HepG2 (cell line): Measurements from ENCODE around the gene TCF12. TPM values are rescaled to one million over a fixed set of nuclear protein-coding genes. Genes with fewer than 3 reads are reported as not detected.

Source experiments
- ATAC-seq: fragments of 200-7000 bp; cut with Tn5 transposase; 3 replicates; pipeline ENCODE4 v1.9.1; 2020; ENCODE audit warnings: mild to moderate bottlenecking, moderate library complexity
- BruUV-seq: library from RNA; stranded (reverse); fragments of 400-500 nt; replicated peaks from 2 replicates; lab custom pipeline; 2021; lab: Mats Ljungman, UMichigan
- CTCF ChIA-PET: fragments of 300-600 bp; formaldehyde crosslinking; extraction: SDS; loops from one replicate; lab custom pipeline; 2021; ENCODE audit warnings: low total read pairs, inconsistent platforms, low intra/inter-chr PET ratio; lab: Yijun Ruan, JAX
- POLR2A ChIA-PET: fragments of 350-600 bp; sonication (Branson Sonifier 250); formaldehyde crosslinking; loops from one replicate; lab custom pipeline; 2020; ENCODE audit warnings: antibody characterized with exemption, inconsistent platforms; lab: Yijun Ruan, JAX
- DNase-seq: peaks from one replicate; pipeline ENCODE4 v3.0.0-alpha.2; 2015; ENCODE audit warnings: low spot score
- FAIRE-seq: peaks from 3 replicates; lab custom pipeline; 2011; peaks lifted over from hg19 to GRCh38; lab: Jason Lieb, UNC
- H2AFZ ChIP-seq: one replicate; pipeline ENCODE4 v1.6.1; 2011; ENCODE audit warnings: low read length, inconsistent platforms
- H3K27ac ChIP-seq: fragments of 300-600 bp; 3 replicates; pipeline ENCODE4 v1.8.0; 2011; ENCODE audit warnings: mixed run types, mild to moderate bottlenecking, mixed read lengths, low read length, inconsistent platforms; ENCODE audit not compliant: insufficient read depth; ENCODE audit errors: extremely low read length
- H3K27me3 ChIP-seq, 2 experiments: fragments of 200-600 bp in 1 of 2; 2 replicates in 1 of 2; 3 replicates in 1 of 2; pipeline versions ENCODE4 v1.6.0 to v1.8.0; 2011; ENCODE audit warnings: low read length in 2 of 2, mild to moderate bottlenecking in 2 of 2, moderate library complexity in 2 of 2, inconsistent platforms in 1 of 2; ENCODE audit not compliant: insufficient read depth in 2 of 2, control insufficient read depth in 1 of 2
- H3K36me3 ChIP-seq, 2 experiments: fragments of 200-600 bp in 1 of 2; replicated peaks in 1 of 2; 2 replicates in 1 of 2; 3 replicates in 1 of 2; pipeline versions ENCODE4 v1.5.1 to v1.8.0; 2011; ENCODE audit warnings: low read length in 2 of 2, inconsistent platforms in 1 of 2; ENCODE audit not compliant: insufficient read depth in 2 of 2, control insufficient read depth in 1 of 2
- H3K4me1 ChIP-seq: 2 replicates; pipeline ENCODE4 v1.5.1; 2012; ENCODE audit warnings: low read length, inconsistent platforms; ENCODE audit not compliant: insufficient read depth
- H3K4me2 ChIP-seq: 2 replicates; pipeline ENCODE4 v1.6.0; 2011; ENCODE audit warnings: low read depth, low read length, inconsistent platforms
- H3K4me3 ChIP-seq, 3 experiments: fragments of 200-600 bp in 1 of 3; sonication (generic), shearing (Covaris generic) in 1 of 3; replicated peaks in 1 of 3; 2 replicates each; pipeline ENCODE4 v1.5.1; 2011 to 2016; ENCODE audit warnings: low read length in 3 of 3, inconsistent platforms in 2 of 3, low read depth in 2 of 3, mild to moderate bottlenecking in 2 of 3, control low read depth in 1 of 3, mixed read lengths in 1 of 3; ENCODE audit not compliant: insufficient read depth in 1 of 3
- H3K79me2 ChIP-seq: one replicate; pipeline ENCODE4 v1.6.1; 2011; ENCODE audit warnings: low read length, inconsistent platforms; ENCODE audit not compliant: insufficient read depth
- H3K9ac ChIP-seq: 2 replicates; pipeline ENCODE4 v1.6.0; 2011; ENCODE audit warnings: mild to moderate bottlenecking, low read depth, low read length, inconsistent platforms; ENCODE audit not compliant: insufficient read depth
- H3K9me3 ChIP-seq: 2 replicates; pipeline ENCODE4 v1.5.1; 2012; ENCODE audit warnings: mild to moderate bottlenecking, low read length
- H4K20me1 ChIP-seq: 2 replicates; pipeline ENCODE4 v1.6.0; 2011; ENCODE audit warnings: inconsistent platforms, mild to moderate bottlenecking, low read length, moderate library complexity; ENCODE audit not compliant: insufficient read depth
- DNMT3B ChIP-seq: conservative IDR thresholded peaks from 2 replicates; pipeline ENCODE4 v1.6.1; 2016; ENCODE audit warnings: missing biosample characterization, control low read depth
- E2F5 ChIP-seq: sonication (generic); formaldehyde crosslinking; conservative IDR thresholded peaks from 2 replicates; pipeline ENCODE4 v1.4.0; 2020; ENCODE audit warnings: missing genetic modification reagents
- FOXP4 ChIP-seq: sonication (generic); formaldehyde crosslinking; IDR thresholded peaks from 2 replicates; pipeline ENCODE4 v1.4.0; 2020; ENCODE audit warnings: missing genetic modification reagents
- HMGA1 ChIP-seq: sonication (generic); formaldehyde crosslinking; conservative IDR thresholded peaks from 2 replicates; pipeline ENCODE4 v1.4.0; 2020; ENCODE audit warnings: missing genetic modification reagents
- JUN ChIP-seq: sonication (generic); formaldehyde crosslinking; IDR thresholded peaks from 2 replicates; pipeline ENCODE4 v1.4.0; 2020; ENCODE audit warnings: mild to moderate bottlenecking, missing genetic modification reagents
- MBNL3 ChIP-seq: fragments of 250-450 bp; sonication (Bioruptor Pico); conservative IDR thresholded peaks from 2 replicates; pipeline ENCODE4 v1.8.0; 2022; ENCODE audit warnings: mild to moderate bottlenecking, inconsistent platforms
- NFYC ChIP-seq: IDR thresholded peaks from 2 replicates; pipeline ENCODE4 v1.6.1; 2016; ENCODE audit warnings: missing genetic modification reagents, missing compliant biosample characterization
- NR2C2 ChIP-seq: sonication (generic); formaldehyde crosslinking; IDR thresholded peaks from 2 replicates; pipeline ENCODE4 v1.4.0; 2020; ENCODE audit warnings: missing genetic modification reagents, mild to moderate bottlenecking, moderate library complexity, borderline replicate concordance
- PHF20 ChIP-seq: sonication (generic); formaldehyde crosslinking; IDR thresholded peaks from 2 replicates; pipeline ENCODE4 v1.5.0; 2020; ENCODE audit warnings: mild to moderate bottlenecking, missing genetic modification reagents
- RXRB ChIP-seq: IDR thresholded peaks from 2 replicates; pipeline ENCODE4 v1.6.1; 2016; ENCODE audit warnings: borderline replicate concordance, missing genetic modification reagents, missing compliant biosample characterization
- SMARCE1 ChIP-seq: fragments of 450-650 bp; IDR thresholded peaks from 2 replicates; pipeline ENCODE4 v1.6.1; 2017; ENCODE audit warnings: borderline replicate concordance
- ZFYVE20 ChIP-seq: sonication (generic); formaldehyde crosslinking; IDR thresholded peaks from 2 replicates; pipeline ENCODE4 v1.8.0; 2023; ENCODE audit warnings: low read depth, mild to moderate bottlenecking, moderate library complexity, missing genetic modification reagents, borderline replicate concordance
- ZNF230 ChIP-seq: sonication (generic); formaldehyde crosslinking; IDR thresholded peaks from 2 replicates; pipeline ENCODE4 v1.4.0; 2020; ENCODE audit warnings: mild to moderate bottlenecking, missing genetic modification reagents
- ZNF296 ChIP-seq: sonication (generic); formaldehyde crosslinking; conservative IDR thresholded peaks from 2 replicates; pipeline ENCODE4 v1.5.0; 2020; ENCODE audit warnings: mild to moderate bottlenecking, missing genetic modification reagents
- ZNF558 ChIP-seq: sonication (generic); formaldehyde crosslinking; IDR thresholded peaks from 2 replicates; pipeline ENCODE4 v1.9.0; 2022; ENCODE audit warnings: mild to moderate bottlenecking, missing genetic modification reagents, borderline replicate concordance
- ZNF572 ChIP-seq: sonication (generic); formaldehyde crosslinking; IDR thresholded peaks from 2 replicates; pipeline ENCODE4 v1.5.1; 2020; ENCODE audit warnings: mild to moderate bottlenecking, missing genetic modification reagents
- WGBS: methylation state at CpG from one replicate; pipeline ENCODE4 v1.1.6; 2017; ENCODE audit warnings: low lambda C conversion rate; 5-methylcytosine and 5-hydroxymethylcytosine counted together
- in situ Hi-C: cut with HindIII; loops from 2 replicates; pipeline ENCODE4 v1.10.0; 2017; ENCODE audit warnings: low pct_unique_long_range_greater_than_20kb; ENCODE audit not compliant: extremely low pct_ligation_motif_present
- intact Hi-C: fragments of 100-400 bp; cut with micrococcal nuclease; formaldehyde crosslinking; loops from one replicate; pipeline ENCODE4 v1.10.0; 2022; ENCODE audit not compliant: unreplicated experiment
- polyA plus RNA-seq, 8 experiments: library from polyadenylated mRNA; depleted of rRNA in 3 of 8; stranded (reverse) in 7 of 8; unstranded in 1 of 8; fragments of >200 nt; fragmentation: Illumina TruSeq in 4 of 8; extraction: Trizol in 4 of 8; gene quantifications; 2 replicates each; pipeline versions ENCODE4 v1.2.1 to v1.2.3, GENCODE V29; 2011 to 2016; ENCODE audit warnings: low read depth in 4 of 8, missing spikeins in 1 of 8, mixed read lengths in 1 of 8; ENCODE audit not compliant: insufficient read depth in 1 of 8
- total RNA-seq, 5 experiments: library from RNA; depleted of rRNA; stranded (reverse); fragments of >200 nt; fragmentation: Illumina TruSeq; extraction: Trizol; gene quantifications; 2 replicates each; pipeline ENCODE4 v1.2.3, GENCODE V29; 2016; ENCODE audit warnings: low read depth in 1 of 5
- TF ChIP-seq, protein P1 (sequence below): sonication (generic); formaldehyde crosslinking; IDR thresholded peaks from 2 replicates; pipeline ENCODE4 v1.4.0; 2020; ENCODE audit warnings: missing genetic modification reagents
- TF ChIP-seq, protein P2 (sequence below): sonication (generic); formaldehyde crosslinking; conservative IDR thresholded peaks from 2 replicates; pipeline ENCODE4 v1.4.0; 2020; ENCODE audit warnings: missing genetic modification reagents

The TCF12 gene
- total and polyA plus RNA-seq, 2 of the 13 experiments (the other 11 are each of a cell fraction or from before 2014, with no cell fraction given) = 48.6 to 51.1 TPM

GRCh38 chr15:57223887-57224286 lies 305.4 kb downstream of the TCF12 start (continued):
- TF ChIP-seq, protein P1, sequence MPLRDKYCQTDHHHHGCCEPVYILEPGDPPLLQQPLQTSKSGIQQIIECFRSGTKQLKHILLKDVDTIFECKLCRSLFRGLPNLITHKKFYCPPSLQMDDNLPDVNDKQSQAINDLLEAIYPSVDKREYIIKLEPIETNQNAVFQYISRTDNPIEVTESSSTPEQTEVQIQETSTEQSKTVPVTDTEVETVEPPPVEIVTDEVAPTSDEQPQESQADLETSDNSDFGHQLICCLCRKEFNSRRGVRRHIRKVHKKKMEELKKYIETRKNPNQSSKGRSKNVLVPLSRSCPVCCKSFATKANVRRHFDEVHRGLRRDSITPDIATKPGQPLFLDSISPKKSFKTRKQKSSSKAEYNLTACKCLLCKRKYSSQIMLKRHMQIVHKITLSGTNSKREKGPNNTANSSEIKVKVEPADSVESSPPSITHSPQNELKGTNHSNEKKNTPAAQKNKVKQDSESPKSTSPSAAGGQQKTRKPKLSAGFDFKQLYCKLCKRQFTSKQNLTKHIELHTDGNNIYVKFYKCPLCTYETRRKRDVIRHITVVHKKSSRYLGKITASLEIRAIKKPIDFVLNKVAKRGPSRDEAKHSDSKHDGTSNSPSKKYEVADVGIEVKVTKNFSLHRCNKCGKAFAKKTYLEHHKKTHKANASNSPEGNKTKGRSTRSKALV = no peak
- no peak for TF ChIP-seq NR2C2 (CRISPR knock-in tag)
- no peak for TF ChIP-seq ZNF296 (CRISPR knock-in tag)
- no peak for TF ChIP-seq DNMT3B

DNA sequence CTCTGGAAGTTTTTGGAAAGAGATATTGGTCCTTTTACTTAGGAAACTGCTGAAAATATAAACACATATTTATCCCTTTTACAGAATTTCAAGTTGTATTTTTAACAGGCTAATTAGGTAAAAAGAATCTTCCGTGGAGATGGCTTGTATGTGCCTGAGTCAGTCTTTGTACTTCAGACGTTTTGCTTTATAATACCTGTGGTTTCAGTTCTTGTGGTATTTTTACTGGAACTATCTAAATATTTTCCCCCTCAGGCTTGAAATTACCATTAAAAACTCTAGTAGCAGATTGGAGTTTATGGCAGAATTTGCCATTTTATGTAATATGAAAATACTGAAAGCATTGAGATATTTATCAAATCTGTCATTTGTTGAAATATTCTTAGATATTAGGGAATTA lies 306.2 kb downstream of the TCF12 start:
- Histone ChIP-seq H3K4me2 (no peak overlapping the region), H2AFZ (no peak overlapping the region), H3K4me1 (peaks cover 7% of the 10 kb centered on the region; the same call in 1 of the 2 replicates), H3K27ac (no peak overlapping the region), H4K20me1 (no peaks in the 10 kb centered on the region), H3K79me2 (no peaks in the 10 kb centered on the region), H3K27me3 (no peaks in the 10 kb centered on the region), H3K9me3 (no peaks in the 10 kb centered on the region), H3K4me3 (no peak overlapping the region), H3K36me3 (no peaks in the 10 kb centered on the region), H3K9ac (no peak overlapping the region)
- in situ Hi-C loops (no loop called here), intact Hi-C loops (no loop called here)
- ATAC-seq (no peak), DNase-seq (no peak), FAIRE-seq (no peak)
- no TSS peak for BruUV-seq
- 90% methylated on average over 2 of the region's 2 CpGs for WGBS
- CTCF ChIA-PET = no interaction called here
- POLR2A ChIA-PET = no interaction called here
- TF ChIP-seq NFYC (CRISPR knock-in tag) = no peak
- TF ChIP-seq PHF20 (CRISPR knock-in tag) = no peak
- TF ChIP-seq ZNF572 (CRISPR knock-in tag) = no peak
- no peak for TF ChIP-seq ZNF558 (CRISPR knock-in tag)
- no peak for TF ChIP-seq MBNL3
- TF ChIP-seq ZNF230 = no peak
- no peak for TF ChIP-seq HMGA1 (CRISPR knock-in tag)
- TF ChIP-seq ZFYVE20 = no peak
- no peak for TF ChIP-seq E2F5 (CRISPR knock-in tag)
- no peak for TF ChIP-seq JUN
- TF ChIP-seq, protein P2, sequence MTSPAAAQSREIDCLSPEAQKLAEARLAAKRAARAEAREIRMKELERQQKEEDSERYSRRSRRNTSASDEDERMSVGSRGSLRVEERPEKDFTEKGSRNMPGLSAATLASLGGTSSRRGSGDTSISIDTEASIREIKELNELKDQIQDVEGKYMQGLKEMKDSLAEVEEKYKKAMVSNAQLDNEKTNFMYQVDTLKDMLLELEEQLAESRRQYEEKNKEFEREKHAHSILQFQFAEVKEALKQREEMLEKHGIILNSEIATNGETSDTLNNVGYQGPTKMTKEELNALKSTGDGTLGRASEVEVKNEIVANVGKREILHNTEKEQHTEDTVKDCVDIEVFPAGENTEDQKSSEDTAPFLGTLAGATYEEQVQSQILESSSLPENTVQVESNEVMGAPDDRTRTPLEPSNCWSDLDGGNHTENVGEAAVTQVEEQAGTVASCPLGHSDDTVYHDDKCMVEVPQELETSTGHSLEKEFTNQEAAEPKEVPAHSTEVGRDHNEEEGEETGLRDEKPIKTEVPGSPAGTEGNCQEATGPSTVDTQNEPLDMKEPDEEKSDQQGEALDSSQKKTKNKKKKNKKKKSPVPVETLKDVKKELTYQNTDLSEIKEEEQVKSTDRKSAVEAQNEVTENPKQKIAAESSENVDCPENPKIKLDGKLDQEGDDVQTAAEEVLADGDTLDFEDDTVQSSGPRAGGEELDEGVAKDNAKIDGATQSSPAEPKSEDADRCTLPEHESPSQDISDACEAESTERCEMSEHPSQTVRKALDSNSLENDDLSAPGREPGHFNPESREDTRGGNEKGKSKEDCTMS = no peak
- TF ChIP-seq RXRB (CRISPR knock-in tag) = no peak
- no peak for TF ChIP-seq SMARCE1
- TF ChIP-seq FOXP4 (CRISPR knock-in tag) = no peak
